ENCODE data around the gene CPNE2. TPM values are rescaled to one million over a fixed set of nuclear protein-coding genes. Genes with fewer than 3 reads are reported as not detected.

The CPNE2 gene
- total and polyA plus RNA-seq, 4 donors = 6.8 to 14.6 (median 11.0) TPM

- H3K9me3 ChIP-seq (ENCODE audit: control insufficient read depth in 4 of 4, low read length in 3 of 4) = no peaks in the 10 kb centered on the region
- H3K27me3 ChIP-seq (ENCODE audit: control insufficient read depth in 4 of 4, insufficient read depth in 4 of 4, low read length in 3 of 4) = no peaks in the 10 kb centered on the region
- no peak overlapping the region for H3K4me3 ChIP-seq (ENCODE audit: low read depth in 1 of 3, low read length in 3 of 3)
- WGBS = 89% methylated on average over 14 of the region's 14 CpGs
- no peak for TF ChIP-seq JUND (IDR thresholded peaks at IDR 0.05)
- TF ChIP-seq, protein P1, sequence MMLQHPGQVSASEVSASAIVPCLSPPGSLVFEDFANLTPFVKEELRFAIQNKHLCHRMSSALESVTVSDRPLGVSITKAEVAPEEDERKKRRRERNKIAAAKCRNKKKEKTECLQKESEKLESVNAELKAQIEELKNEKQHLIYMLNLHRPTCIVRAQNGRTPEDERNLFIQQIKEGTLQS (IDR thresholded peaks at IDR 0.05) = no peak
- no peak for TF ChIP-seq FOXA2 (IDR thresholded peaks at IDR 0.05)
- TF ChIP-seq TAF1 (conservative IDR thresholded peaks at IDR 0.05) = no peak
- no peak for TF ChIP-seq NR2F2 (IDR thresholded peaks at IDR 0.05)
- no peak for TF ChIP-seq RAD21 (IDR thresholded peaks at IDR 0.05)
- TF ChIP-seq RXRA (IDR thresholded peaks at IDR 0.05) = no peak
- no peak for TF ChIP-seq GABPA (IDR thresholded peaks at IDR 0.05 in 1 of 2, conservative IDR thresholded peaks at IDR 0.05 in 1 of 2)
- no peak for TF ChIP-seq HNF4G (IDR thresholded peaks at IDR 0.05)
- TF ChIP-seq SP1 (IDR thresholded peaks at IDR 0.05) = no peak
- no peak for TF ChIP-seq YY1 (IDR thresholded peaks at IDR 0.05)
- no peak for TF ChIP-seq REST (IDR thresholded peaks at IDR 0.05)
- no peak for TF ChIP-seq EGR1 (IDR thresholded peaks at IDR 0.05; ENCODE audit: low read depth in 2 of 2)
- TF ChIP-seq FOXA1 (IDR thresholded peaks at IDR 0.05) = no peak
- TF ChIP-seq, protein P2, sequence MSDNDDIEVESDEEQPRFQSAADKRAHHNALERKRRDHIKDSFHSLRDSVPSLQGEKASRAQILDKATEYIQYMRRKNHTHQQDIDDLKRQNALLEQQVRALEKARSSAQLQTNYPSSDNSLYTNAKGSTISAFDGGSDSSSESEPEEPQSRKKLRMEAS (IDR thresholded peaks at IDR 0.05) = no peak
- DNase-seq (ENCODE audit: low spot score) = no peak
- H3K9ac ChIP-seq (ENCODE audit: low read depth in 1 of 2, low read length in 2 of 2) = no peak overlapping the region
- H3K4me1 ChIP-seq (ENCODE audit: control insufficient read depth in 4 of 4, insufficient read depth in 4 of 4, low read length in 3 of 4) = peaks cover 0 to 8% (median 0%) of the 10 kb centered on the region in 4 donors
- H3K27ac ChIP-seq (ENCODE audit: low read depth in 1 of 2, low read length in 2 of 2) = no peak overlapping the region
- no peaks in the 10 kb centered on the region for H3K36me3 ChIP-seq (ENCODE audit: control insufficient read depth in 4 of 4, insufficient read depth in 3 of 4, low read depth in 1 of 4, low read length in 3 of 4)
These were observed 44.7 kb downstream of the CPNE2 start for GRCh38 chr16:57137043-57137442.

- no peaks in the 10 kb centered on the region for H3K36me3 ChIP-seq (ENCODE audit: control insufficient read depth in 4 of 4, insufficient read depth in 3 of 4, low read depth in 1 of 4, low read length in 3 of 4)
- no peak overlapping the region for H3K9ac ChIP-seq (ENCODE audit: low read depth in 1 of 2, low read length in 2 of 2)
- peaks cover 0 to 8% (median 0%) of the 10 kb centered on the region in 4 donors for H3K4me1 ChIP-seq (ENCODE audit: control insufficient read depth in 4 of 4, insufficient read depth in 4 of 4, low read length in 3 of 4)
- H3K4me3 ChIP-seq (ENCODE audit: low read depth in 1 of 3, low read length in 3 of 3) = no peak overlapping the region
- H3K9me3 ChIP-seq (ENCODE audit: control insufficient read depth in 4 of 4, low read length in 3 of 4) = no peaks in the 10 kb centered on the region
- H3K27me3 ChIP-seq (ENCODE audit: control insufficient read depth in 4 of 4, insufficient read depth in 4 of 4, low read length in 3 of 4) = no peaks in the 10 kb centered on the region
- no peak for TF ChIP-seq RAD21 (IDR thresholded peaks at IDR 0.05)
- TF ChIP-seq JUND (IDR thresholded peaks at IDR 0.05) = no peak
- no peak for TF ChIP-seq HNF4A (conservative IDR thresholded peaks at IDR 0.05)
- no peak for TF ChIP-seq EGR1 (IDR thresholded peaks at IDR 0.05; ENCODE audit: low read depth in 2 of 2)
- no peak for TF ChIP-seq RXRA (IDR thresholded peaks at IDR 0.05)
- TF ChIP-seq, protein P3, sequence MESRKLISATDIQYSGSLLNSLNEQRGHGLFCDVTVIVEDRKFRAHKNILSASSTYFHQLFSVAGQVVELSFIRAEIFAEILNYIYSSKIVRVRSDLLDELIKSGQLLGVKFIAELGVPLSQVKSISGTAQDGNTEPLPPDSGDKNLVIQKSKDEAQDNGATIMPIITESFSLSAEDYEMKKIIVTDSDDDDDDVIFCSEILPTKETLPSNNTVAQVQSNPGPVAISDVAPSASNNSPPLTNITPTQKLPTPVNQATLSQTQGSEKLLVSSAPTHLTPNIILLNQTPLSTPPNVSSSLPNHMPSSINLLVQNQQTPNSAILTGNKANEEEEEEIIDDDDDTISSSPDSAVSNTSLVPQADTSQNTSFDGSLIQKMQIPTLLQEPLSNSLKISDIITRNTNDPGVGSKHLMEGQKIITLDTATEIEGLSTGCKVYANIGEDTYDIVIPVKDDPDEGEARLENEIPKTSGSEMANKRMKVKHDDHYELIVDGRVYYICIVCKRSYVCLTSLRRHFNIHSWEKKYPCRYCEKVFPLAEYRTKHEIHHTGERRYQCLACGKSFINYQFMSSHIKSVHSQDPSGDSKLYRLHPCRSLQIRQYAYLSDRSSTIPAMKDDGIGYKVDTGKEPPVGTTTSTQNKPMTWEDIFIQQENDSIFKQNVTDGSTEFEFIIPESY (IDR thresholded peaks at IDR 0.05) = no peak
- TF ChIP-seq GABPA (IDR thresholded peaks at IDR 0.05 in 1 of 2, conservative IDR thresholded peaks at IDR 0.05 in 1 of 2) = no peak
- TF ChIP-seq FOXA2 (IDR thresholded peaks at IDR 0.05) = no peak
- 71% methylated on average over 10 of the region's 10 CpGs for WGBS
- DNase-seq (ENCODE audit: low spot score) = no peak
- H3K27ac ChIP-seq (ENCODE audit: low read depth in 1 of 2, low read length in 2 of 2) = no peak overlapping the region
These were observed 45.3 kb downstream of the CPNE2 start for GRCh38 chr16:57137566-57138273.
